ENCODE results near the gene EN1. TPM values are rescaled to one million over a fixed set of nuclear protein-coding genes. Genes with fewer than 3 reads are reported as not detected.

The EN1 gene
- total and polyA plus RNA-seq, 2 donors (not counting 3 experiments of a cell fraction or from before 2014, with no cell fraction given), result not detected

DNA sequence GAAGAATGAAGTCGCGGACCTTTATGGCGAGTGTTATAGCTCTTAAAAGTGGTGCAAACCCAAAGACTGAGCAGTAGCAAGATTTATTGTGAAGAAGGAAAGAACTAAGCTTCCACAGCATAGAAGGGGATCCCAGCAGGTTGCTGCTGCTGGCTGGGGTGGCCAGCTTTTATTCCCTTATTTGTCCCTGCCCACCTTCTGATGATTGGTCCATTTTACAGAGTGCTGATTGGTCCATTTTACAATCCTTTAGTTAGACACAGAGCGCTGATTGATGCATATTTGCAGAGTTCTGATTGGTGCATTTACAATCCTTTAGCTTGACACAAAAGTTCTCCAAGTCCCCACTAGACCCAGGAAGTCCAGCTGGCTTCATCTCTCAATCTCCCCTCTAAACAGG lies 36.3 kb upstream of the EN1 start:
- intact Hi-C loops (cut with micrococcal nuclease), result loop anchor here (5.0 kb wide), 1 partner anchor 594 kb away; no protein-coding TSS in a partner anchor
- FAIRE-seq, result no peak
- CTCF ChIA-PET, result interaction anchor here (1.0 to 4.0 kb wide), 5 partner anchors 11 to 662 kb away, joined by 3 to 86 read pairs (median 3); no protein-coding TSS in a partner anchor

More for the DNA sequence above, 36.3 kb upstream of the EN1 start:
- Histone ChIP-seq H3K9me3 (replicated peaks; ENCODE audit: control insufficient read depth, insufficient read depth, low read length) (no peaks in the 10 kb centered on the region), H3K9me1 (replicated peaks; ENCODE audit: control insufficient read depth, extremely low read depth, insufficient read depth, low read length) (no peaks in the 10 kb centered on the region), H3K27ac (ENCODE audit: insufficient read depth, low read depth, low read length) (no peak overlapping the region), H2AFZ (ENCODE audit: low read depth, low read length) (no peak overlapping the region), H3K4me2 (ENCODE audit: insufficient read depth, low read length) (no peak overlapping the region), H3K27me3 (ENCODE audit: control insufficient read depth in 2 of 2, insufficient read depth in 2 of 2, low read length in 2 of 2) (no peaks in the 10 kb centered on the region), H4K20me1 (replicated peaks; ENCODE audit: control insufficient read depth, extremely low read depth, insufficient read depth, low read length) (no peaks in the 10 kb centered on the region), H3K36me3 (ENCODE audit: control insufficient read depth in 2 of 2, extremely low read depth in 1 of 2, insufficient read depth in 2 of 2, low read length in 2 of 2) (no peaks in the 10 kb centered on the region), H3K9ac (replicated peaks; ENCODE audit: extremely low read depth, insufficient read depth, low read length) (no peak overlapping the region), H3K4me3 (replicated peaks in 1 of 3; ENCODE audit: insufficient read depth in 1 of 3, low read depth in 1 of 3, low read length in 3 of 3) (no peak overlapping the region), H3K79me2 (ENCODE audit: control insufficient read depth, insufficient read depth, low read length) (no peaks in the 10 kb centered on the region), H3K4me1 (ENCODE audit: control insufficient read depth, extremely low read depth, insufficient read depth, low read length) (no peaks in the 10 kb centered on the region)
- POLR2A ChIA-PET, result no interaction called here
- BruUV-seq (replicated peaks), result no TSS peak
- no peak for TF ChIP-seq POLR2A (IDR thresholded peaks at IDR 0.05; ENCODE audit: low read depth, low read length)
- TF ChIP-seq, protein P1, sequence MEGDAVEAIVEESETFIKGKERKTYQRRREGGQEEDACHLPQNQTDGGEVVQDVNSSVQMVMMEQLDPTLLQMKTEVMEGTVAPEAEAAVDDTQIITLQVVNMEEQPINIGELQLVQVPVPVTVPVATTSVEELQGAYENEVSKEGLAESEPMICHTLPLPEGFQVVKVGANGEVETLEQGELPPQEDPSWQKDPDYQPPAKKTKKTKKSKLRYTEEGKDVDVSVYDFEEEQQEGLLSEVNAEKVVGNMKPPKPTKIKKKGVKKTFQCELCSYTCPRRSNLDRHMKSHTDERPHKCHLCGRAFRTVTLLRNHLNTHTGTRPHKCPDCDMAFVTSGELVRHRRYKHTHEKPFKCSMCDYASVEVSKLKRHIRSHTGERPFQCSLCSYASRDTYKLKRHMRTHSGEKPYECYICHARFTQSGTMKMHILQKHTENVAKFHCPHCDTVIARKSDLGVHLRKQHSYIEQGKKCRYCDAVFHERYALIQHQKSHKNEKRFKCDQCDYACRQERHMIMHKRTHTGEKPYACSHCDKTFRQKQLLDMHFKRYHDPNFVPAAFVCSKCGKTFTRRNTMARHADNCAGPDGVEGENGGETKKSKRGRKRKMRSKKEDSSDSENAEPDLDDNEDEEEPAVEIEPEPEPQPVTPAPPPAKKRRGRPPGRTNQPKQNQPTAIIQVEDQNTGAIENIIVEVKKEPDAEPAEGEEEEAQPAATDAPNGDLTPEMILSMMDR (IDR thresholded peaks at IDR 0.05; ENCODE audit: extremely low read depth in 1 of 2, insufficient read depth in 1 of 2, low read depth in 1 of 2, low read length in 2 of 2), result no peak
- TF ChIP-seq, protein P2, sequence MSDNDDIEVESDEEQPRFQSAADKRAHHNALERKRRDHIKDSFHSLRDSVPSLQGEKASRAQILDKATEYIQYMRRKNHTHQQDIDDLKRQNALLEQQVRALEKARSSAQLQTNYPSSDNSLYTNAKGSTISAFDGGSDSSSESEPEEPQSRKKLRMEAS (IDR thresholded peaks at IDR 0.05; ENCODE audit: insufficient read depth, insufficient read length), result no peak
- TF ChIP-seq FOS (IDR thresholded peaks at IDR 0.05; ENCODE audit: borderline replicate concordance, insufficient read depth, low read length), result no peak
- TF ChIP-seq GATA2 (IDR thresholded peaks at IDR 0.05; ENCODE audit: insufficient read depth, insufficient read length, low read depth, low read length), result no peak
- no peak for TF ChIP-seq MYC (IDR thresholded peaks at IDR 0.05; ENCODE audit: low read depth, low read length)
- no peak for TF ChIP-seq EZH2 (IDR thresholded peaks at IDR 0.05; ENCODE audit: borderline replicate concordance, low read depth, low read length, severe bottlenecking)
- TF ChIP-seq JUN (IDR thresholded peaks at IDR 0.05; ENCODE audit: borderline replicate concordance, insufficient read depth, insufficient read length, low read depth), result no peak
- no peak for TF ChIP-seq POLR2AphosphoS5 (IDR thresholded peaks at IDR 0.05; ENCODE audit: insufficient read depth, low read depth, low read length)
- dilution Hi-C loops (cut with MboI; ENCODE audit: extremely low pct_ligation_motif_present, low sequenced_read_pairs), result no loop called here
- DNase-seq (ENCODE audit: low read depth, low spot score), result no peak

Data from endothelial cell of umbilical vein (primary cell).